ENCODE results near the gene CYP2J2.

GRCh38 chr1:59857679-59858354 lies 68.8 kb downstream of the CYP2J2 start:
- no peak for TF ChIP-seq POLR2A (IDR thresholded peaks at IDR 0.05)
- TF ChIP-seq CTCF (IDR thresholded peaks at IDR 0.05), result no peak
- no peak for TF ChIP-seq POLR2AphosphoS5 (IDR thresholded peaks at IDR 0.05)
